CD1c-positive myeloid dendritic cell (primary cell): ENCODE results near the gene TRNAU1AP.
"Not testable (repeated sequence)": the region's sequence is repeated elsewhere in the genome, so short reads cannot be mapped to it uniquely, and the experiment has no call there.

Experiments
- DNase-seq: peaks from one replicate; pipeline ENCODE4 v3.0.0-alpha.2; 2016; ENCODE audit errors: extremely low spot score

TRNAU1AP gene

DNA sequence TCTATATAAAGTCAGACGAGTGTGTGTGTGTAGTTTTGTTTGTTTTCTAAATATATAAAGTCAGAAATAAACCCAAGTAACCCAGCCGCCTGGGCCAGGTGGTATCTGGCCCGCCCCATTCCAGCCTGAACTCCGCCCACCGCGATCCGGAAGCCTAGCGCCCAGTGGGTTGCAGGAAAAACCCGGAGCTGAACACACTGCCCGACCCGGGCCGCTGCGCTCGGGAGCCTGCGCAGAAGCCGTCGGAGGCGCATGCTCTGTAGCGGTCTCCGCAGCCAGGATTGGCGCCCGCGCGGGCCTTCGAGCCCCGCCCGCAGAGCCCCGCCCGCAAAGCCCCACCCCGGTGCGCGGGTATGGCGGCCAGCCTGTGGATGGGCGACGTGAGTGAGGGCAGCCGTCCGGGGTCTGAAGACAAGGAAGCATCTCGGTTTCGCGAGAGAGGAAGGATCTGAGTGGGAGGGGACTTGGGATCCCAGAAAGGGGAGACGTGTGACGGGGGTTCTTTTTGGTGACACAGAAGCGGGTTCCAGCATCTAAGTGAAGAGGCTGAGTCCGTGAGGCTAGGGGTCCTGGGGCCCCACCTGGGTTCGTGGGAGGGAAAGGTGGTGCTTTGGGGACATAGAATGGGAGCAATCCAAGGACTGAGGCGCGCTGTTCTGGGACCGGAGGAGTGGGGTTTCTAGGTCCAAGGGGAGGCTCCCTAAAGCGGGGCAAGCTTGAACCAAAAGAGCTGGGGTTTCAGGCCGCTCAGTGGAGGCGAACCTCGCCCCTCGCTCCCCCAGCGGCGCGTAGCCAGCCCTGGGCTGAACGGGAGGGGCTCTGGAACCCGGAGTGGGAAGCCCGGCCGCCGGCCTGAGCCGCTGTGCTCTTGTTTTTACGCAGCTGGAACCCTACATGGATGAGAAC, at the start of gene TRNAU1AP:
Gene TRNAU1AP (plus strand): TSS at position 328 of the 906 bp plus-strand sequence. CDS start 26 bp downstream, at position 354.
- peak; percentile 98 for DNase-seq

GRCh38 chr1:28503117-28503516, 49.8 kb upstream of the TRNAU1AP start:
- no peak for DNase-seq

GRCh38 chr1:28505406-28506187, 47.3 kb upstream of the TRNAU1AP start, which contains the start of gene RCC1:
Gene RCC1 (plus strand): TSS chr1:28506043. CDS start chr1:28529867, 23,824 bp downstream.
- DNase-seq, result peak; percentile 100

DNA sequence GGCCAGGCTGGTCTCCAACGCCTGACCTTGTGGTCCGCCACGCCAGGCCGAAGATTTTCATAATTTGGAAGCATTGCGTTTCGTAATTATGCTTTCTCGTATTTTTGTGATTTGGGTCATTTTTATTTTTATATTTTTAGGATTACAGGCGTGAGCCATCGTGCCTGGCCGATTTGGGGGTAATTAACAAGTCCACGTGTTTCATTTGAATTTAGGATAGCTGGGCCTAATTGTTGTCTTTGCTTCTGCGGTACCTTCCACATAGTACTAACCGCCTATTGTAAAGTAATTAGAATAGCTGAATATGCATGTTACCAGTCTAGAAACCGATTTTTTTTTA, 46.0 kb upstream of the TRNAU1AP start:
- no peak for DNase-seq

DNA sequence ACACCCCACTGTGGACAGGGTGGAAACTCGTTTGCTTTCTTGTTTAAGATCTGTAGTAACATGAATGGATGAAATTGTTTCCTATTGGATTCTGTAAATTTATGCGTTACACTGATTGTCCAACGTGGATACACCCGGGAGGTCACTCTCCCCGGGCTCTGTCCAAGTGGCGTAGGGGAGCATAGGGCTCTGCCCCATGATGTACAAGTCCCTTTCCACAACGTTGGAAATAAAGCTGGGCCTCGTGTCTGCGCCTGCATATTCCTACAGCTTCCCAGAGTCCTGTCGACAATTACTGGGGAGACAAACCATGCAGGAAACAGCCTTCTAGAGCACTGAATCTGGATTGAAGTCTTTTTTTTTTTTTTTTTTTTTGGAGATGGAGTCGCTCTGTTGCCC, 45.6 kb upstream of the TRNAU1AP start:
- no peak for DNase-seq

GRCh38 chr1:28507646-28508434, 45.0 kb upstream of the TRNAU1AP start:
- no peak for DNase-seq

GRCh38 chr1:28508435-28508754, 44.5 kb upstream of the TRNAU1AP start:
- no peak for DNase-seq

- no peak for DNase-seq
Observed at GRCh38 chr1:28509705-28510272, 43.1 kb upstream of the TRNAU1AP start.

DNA sequence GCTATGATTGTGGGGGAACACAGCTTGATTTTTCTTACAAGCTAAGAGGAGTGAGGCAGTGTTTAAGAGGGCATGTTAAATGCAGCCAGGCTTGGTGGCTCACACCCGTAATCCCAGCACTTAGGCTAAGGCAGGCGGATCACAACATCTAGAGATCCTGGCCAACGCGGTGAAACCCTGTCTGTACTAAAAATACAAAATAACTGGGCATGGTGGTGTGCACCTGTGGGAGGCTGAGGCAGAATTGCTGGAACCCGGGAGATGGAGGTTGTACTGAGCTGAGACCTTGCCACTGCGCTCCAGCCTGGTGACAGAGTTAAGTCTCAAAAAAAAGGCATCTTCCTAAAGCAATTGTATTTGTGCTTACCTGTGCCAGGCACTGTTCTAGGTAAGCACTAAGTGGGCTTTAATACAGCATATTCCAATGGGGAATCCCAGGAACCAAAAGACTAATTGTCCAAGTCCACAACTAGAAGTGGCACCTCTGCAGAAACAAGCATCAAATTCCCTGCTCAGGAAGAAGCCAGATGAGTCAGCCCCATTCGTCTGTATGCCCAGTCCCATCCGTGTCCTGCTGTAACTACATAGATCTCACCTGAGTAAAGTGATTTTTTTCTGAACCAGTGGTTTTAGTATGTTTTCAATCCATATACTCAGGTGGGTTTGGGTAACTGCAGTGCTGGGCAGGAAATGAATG, 42.5 kb upstream of the TRNAU1AP start:
- DNase-seq, result peak; percentile 6

DNA sequence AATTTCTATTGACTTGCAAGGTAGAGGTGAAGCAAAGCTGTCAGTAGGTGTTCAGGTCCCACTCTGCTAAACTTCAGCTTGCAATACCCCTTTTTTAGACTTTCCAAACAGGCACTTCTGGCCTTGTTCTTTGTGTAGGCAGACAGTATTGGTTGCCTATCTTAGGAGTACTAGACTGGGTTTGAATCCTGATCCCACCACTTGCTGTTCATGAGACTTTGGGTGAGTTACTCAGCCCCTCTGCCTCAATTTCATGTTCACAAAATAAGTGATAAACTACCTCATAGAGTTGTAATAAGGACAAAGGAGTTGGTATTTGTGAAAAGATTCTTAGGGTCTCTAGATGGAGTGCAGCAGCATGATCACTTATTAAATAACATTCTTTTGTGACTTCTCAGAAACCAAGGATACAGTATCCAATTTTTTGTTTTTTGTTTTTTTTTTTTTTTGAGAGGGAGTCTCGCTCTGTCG, 41.9 kb upstream of the TRNAU1AP start:
- DNase-seq, result no peak

DNA sequence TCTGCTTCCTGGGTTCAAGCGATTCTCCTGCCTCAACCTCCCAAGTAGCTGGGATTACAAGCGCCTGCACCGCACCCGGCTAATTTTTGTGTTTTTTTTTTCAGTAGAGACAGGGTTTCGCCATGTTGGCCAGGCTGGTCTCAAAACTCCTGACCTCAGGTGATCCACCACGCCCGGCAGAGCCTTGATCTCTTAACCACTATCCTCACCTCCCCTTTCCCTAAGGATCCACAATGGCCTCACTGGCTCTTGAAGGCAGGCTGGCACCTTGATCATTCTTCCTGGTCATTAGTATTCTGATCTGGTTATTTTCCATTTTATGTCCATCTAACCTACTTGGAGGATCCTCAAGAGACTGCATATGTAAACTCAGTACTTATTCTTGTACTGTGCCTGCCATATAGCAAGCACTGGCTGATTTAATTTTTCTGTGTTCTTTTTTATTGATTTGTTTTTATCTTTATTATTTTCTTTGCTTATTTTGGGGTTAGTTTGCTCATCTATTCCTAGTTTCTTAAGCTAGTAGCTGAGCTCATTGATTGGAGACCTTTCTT, 40.8 kb upstream of the TRNAU1AP start:
- no peak for DNase-seq

GRCh38 chr1:28514445-28514933, 38.4 kb upstream of the TRNAU1AP start:
- DNase-seq, result not testable (repeated sequence)

DNA sequence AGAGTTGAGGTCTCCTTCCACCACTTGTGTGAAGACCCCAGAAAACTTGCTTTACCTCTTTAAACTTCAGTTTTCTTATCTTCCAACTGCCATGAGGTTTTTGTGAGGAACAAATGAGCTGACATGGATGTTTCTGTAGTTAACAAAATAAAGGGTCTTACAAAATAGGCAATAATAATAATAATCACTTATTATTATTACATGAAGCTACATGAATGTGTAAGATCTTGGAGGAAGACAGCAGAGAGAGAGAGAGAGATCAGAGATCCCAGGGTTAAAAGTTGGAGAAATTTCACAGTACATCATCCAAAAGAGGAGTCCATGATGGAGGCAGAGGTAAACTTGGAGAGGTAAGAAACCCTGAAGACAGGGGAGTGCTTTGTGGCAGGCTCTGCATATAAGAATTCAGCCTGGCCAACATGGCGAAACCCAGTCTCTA, 36.3 kb upstream of the TRNAU1AP start:
- DNase-seq, result no peak

DNA sequence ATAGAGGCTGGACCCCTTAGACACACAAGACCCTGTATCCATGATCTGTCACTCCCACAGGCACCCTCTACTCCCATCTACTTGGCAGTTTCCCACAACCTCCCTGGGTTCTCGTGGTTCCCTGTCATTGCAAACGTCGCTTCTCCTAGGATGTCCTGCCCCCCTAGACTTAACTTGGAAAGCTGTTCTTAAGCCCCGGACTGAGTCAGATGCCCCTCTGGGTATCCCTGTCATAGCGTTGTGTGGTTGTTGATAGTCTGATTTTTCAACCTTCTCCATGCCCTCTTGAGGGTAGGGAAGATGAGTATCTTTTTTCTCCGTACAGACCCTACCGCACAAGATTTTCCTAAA, 35.3 kb upstream of the TRNAU1AP start:
- no peak for DNase-seq

- peak; percentile 94 for DNase-seq
Observed at GRCh38 chr1:28518000-28518744, 34.7 kb upstream of the TRNAU1AP start.

DNA sequence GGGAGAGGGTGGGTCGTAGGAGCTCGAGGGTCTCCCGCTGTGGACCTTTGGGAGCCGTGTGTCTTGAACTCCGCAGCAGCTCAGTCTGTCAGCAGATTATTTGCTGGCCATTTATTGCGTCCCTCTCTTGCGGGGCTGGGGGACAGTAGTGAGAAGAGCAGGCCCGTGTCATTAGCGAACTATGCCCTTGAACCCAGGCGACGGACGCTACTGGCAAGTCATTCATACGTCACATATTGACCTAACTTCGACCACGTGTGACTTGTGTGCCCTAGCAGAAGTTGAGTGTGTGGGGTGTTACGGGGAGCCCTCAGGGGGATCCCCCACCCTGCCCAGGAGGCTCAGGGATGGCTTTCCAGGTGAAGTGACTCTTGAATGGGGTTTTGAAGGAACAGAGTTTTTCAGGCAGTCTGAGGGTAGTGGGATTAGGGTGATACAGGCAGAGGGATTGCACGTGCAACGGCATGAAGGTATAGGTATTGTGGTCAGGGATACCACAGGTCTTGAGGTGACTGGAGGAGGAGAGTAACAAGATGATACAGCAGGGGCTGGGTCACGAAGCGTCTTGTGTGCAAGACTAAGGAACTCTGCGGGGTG, 34.0 kb upstream of the TRNAU1AP start:
- peak; percentile 57 for DNase-seq

DNA sequence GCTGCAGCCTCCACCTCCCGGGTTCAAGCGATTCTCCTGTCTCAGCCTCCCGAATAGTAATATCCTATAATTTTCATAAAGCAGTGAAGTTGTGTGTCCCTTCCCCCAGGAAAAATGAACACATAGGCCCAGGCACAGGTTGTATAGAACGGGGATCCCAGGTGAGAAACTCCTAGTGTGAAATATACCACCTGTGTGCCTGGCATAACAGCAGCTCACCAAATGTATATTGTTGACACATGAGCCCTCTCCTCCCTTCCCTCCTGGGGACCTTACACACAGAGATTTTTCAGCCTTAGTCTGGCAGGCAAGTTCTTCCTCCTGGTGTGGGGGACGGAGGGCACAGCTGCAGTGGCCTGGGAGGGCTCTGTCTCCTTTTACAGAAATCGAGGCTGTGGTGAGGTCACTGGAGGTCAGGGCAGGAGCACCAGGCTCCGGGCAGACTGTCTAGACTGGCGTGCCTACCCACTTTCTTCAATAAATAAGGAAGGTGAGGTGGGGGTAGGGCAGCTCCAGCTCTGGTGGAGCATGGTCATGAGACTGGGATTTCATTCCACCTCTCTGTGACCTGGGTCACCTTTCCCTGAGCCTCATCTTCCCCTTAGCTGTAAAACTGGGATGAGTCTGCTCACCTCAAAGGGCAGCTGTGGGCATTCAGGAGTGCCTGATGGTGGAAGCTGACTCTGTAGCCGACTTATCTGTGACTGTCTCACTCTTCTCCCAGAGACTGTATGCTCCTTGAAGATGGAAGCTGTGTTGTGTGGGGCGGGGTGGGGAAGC, 32.7 kb upstream of the TRNAU1AP start:
- DNase-seq, result no peak

DNA sequence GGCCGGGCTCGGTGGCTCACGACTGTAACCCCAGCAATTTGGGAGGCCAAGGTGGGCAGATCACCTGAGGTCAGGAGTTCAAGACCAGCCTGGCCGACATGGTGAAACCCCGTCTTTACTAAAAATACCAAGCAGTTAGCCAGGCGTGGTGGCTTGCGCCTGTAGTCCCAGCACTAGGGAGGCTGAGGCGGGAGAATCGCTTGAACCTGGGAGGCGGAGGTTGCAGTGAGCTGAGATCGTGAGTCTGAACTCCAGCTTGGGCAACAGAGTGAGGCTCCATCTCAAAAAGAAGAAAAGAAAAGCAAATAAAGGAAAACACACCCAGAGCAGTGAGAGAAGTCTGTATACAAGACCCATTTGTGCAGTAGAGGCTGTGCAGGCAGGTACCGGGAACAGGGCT, 32.1 kb upstream of the TRNAU1AP start:
- DNase-seq, result not testable (repeated sequence)
